Caki2 (cell line): ENCODE data around the gene ZNF804A. TPM values are rescaled to one million over a fixed set of nuclear protein-coding genes. Genes with fewer than 3 reads are reported as not detected.
A peak's percentile ranks its signal among the peaks of the same experiment; 100 is the strongest.

Experiments used
- DNase-seq: peaks from one replicate; pipeline ENCODE4 v3.0.0-alpha.2; 2015; ENCODE audit warnings: low read depth
- in situ Hi-C: cut with HindIII; loops from 2 replicates; pipeline ENCODE4 v1.10.0; 2016; ENCODE audit warnings: low sequenced_read_pairs, low pct_unique_long_range_greater_than_20kb, mixed read lengths
- total RNA-seq: library from RNA; depleted of rRNA; stranded (reverse); fragments of >200 nt; shearing (Covaris generic); gene quantifications from 2 replicates; pipeline ENCODE4 v1.2.3, GENCODE V29; 2014; ENCODE audit warnings: low replicate concordance

Gene ZNF804A
- total RNA-seq, 1 experiment from 2014 or later: not detected

- DNase-seq: no peak
- in situ Hi-C loops: no loop called here
Observed at GRCh38 chr2:184769023-184769422, 170.7 kb downstream of the ZNF804A start.

- DNase-seq: no peak
Observed at GRCh38 chr2:184769686-184770085, 171.4 kb downstream of the ZNF804A start.

GRCh38 chr2:184779777-184780176 lies 181.4 kb downstream of the ZNF804A start:
- in situ Hi-C loops: no loop called here
- no peak for DNase-seq

More at GRCh38 chr2:184769686-184770085, 171.4 kb downstream of the ZNF804A start:
- in situ Hi-C loops: no loop called here

GRCh38 chr2:184780384-184780783 lies 182.1 kb downstream of the ZNF804A start:
- DNase-seq: no peak
- in situ Hi-C loops: no loop called here

- in situ Hi-C loops: no loop called here
- no peak for DNase-seq
Observed at GRCh38 chr2:184780944-184781343, 182.6 kb downstream of the ZNF804A start.

GRCh38 chr2:184783576-184783975 lies 185.2 kb downstream of the ZNF804A start:
- in situ Hi-C loops: no loop called here
- DNase-seq: no peak

GRCh38 chr2:184793176-184793575 lies 194.8 kb downstream of the ZNF804A start:
- in situ Hi-C loops: no loop called here
- no peak for DNase-seq

- in situ Hi-C loops: no loop called here
Observed at GRCh38 chr2:184799379-184799778, 201.1 kb downstream of the ZNF804A start.

GRCh38 chr2:184814421-184814820 lies 216.1 kb downstream of the ZNF804A start:
- no peak for DNase-seq
- in situ Hi-C loops: no loop called here

More at GRCh38 chr2:184799379-184799778, 201.1 kb downstream of the ZNF804A start:
- no peak for DNase-seq

GRCh38 chr2:184815824-184816223 lies 217.5 kb downstream of the ZNF804A start:
- no peak for DNase-seq
- in situ Hi-C loops: no loop called here

GRCh38 chr2:184824597-184824996 lies 226.3 kb downstream of the ZNF804A start:
- DNase-seq: no peak
- in situ Hi-C loops: no loop called here

GRCh38 chr2:184830531-184830930 lies 232.2 kb downstream of the ZNF804A start:
- in situ Hi-C loops: no loop called here
- no peak for DNase-seq

GRCh38 chr2:184834699-184835397 lies 236.5 kb downstream of the ZNF804A start:
- in situ Hi-C loops: no loop called here
- DNase-seq: peak; percentile 2

GRCh38 chr2:184835398-184835715 lies 237.0 kb downstream of the ZNF804A start:
- in situ Hi-C loops: no loop called here
- peak; percentile 4 for DNase-seq

GRCh38 chr2:184847331-184847730 lies 249.0 kb downstream of the ZNF804A start:
- DNase-seq: no peak
- in situ Hi-C loops: no loop called here

GRCh38 chr2:184849516-184849915 lies 251.2 kb downstream of the ZNF804A start:
- DNase-seq: no peak
- in situ Hi-C loops: no loop called here

GRCh38 chr2:184851576-184851975 lies 253.2 kb downstream of the ZNF804A start:
- in situ Hi-C loops: no loop called here
- DNase-seq: no peak

GRCh38 chr2:184859187-184859586 lies 260.9 kb downstream of the ZNF804A start:
- DNase-seq: no peak
- in situ Hi-C loops: no loop called here

GRCh38 chr2:184860744-184861143 lies 262.4 kb downstream of the ZNF804A start:
- in situ Hi-C loops: no loop called here
- no peak for DNase-seq

GRCh38 chr2:184875212-184875611 lies 276.9 kb downstream of the ZNF804A start:
- in situ Hi-C loops: no loop called here

More at GRCh38 chr2:184875212-184875611, 276.9 kb downstream of the ZNF804A start:
- DNase-seq: no peak
